LNCaP clone FGC (cell line): ENCODE results near the gene KRT31.
"Not testable (repeated sequence)": the region's sequence is repeated elsewhere in the genome, so short reads cannot be mapped to it uniquely, and the experiment has no call there.

ENCODE experiments used
- DNase-seq: peaks from one replicate; pipeline ENCODE4 v3.0.0-alpha.2; 2011; ENCODE audit warnings: low read depth
- H3K4me3 ChIP-seq: 2 replicates; pipeline ENCODE4 v1.5.1; 2011; ENCODE audit warnings: mild to moderate bottlenecking, low read depth, low read length, control low read depth
- CTCF ChIP-seq: IDR thresholded peaks from 2 replicates; pipeline ENCODE4 v1.5.1; 2012; ENCODE audit warnings: mild to moderate bottlenecking; ENCODE audit not compliant: control insufficient read depth, insufficient read depth; ENCODE audit errors: extremely low read depth

Gene KRT31

GRCh38 chr17:41352597-41353366, 44.6 kb downstream of the KRT31 start:
- TF ChIP-seq CTCF: no peak
- H3K4me3 ChIP-seq: no peak overlapping the region
- no peak for DNase-seq

GRCh38 chr17:41351177-41351576, 46.2 kb downstream of the KRT31 start:
- TF ChIP-seq CTCF: no peak
- no peak overlapping the region for H3K4me3 ChIP-seq
- no peak for DNase-seq

GRCh38 chr17:41350381-41350878, 47.0 kb downstream of the KRT31 start, which contains the start of gene KRT33A:
Gene KRT33A, minus strand, starts transcription at chr17:41350828. Its CDS starts 61 bp downstream, at chr17:41350767.
- not testable (repeated sequence) for DNase-seq

GRCh38 chr17:41347869-41348760, 49.3 kb downstream of the KRT31 start:
- DNase-seq: no peak
- TF ChIP-seq CTCF: no peak

More at GRCh38 chr17:41350381-41350878, 47.0 kb downstream of the KRT31 start, which contains the start of gene KRT33A:
- not testable (repeated sequence) for H3K4me3 ChIP-seq

GRCh38 chr17:41346421-41346820, 51.0 kb downstream of the KRT31 start:
- not testable (repeated sequence) for H3K4me3 ChIP-seq, DNase-seq

More at GRCh38 chr17:41347869-41348760, 49.3 kb downstream of the KRT31 start:
- H3K4me3 ChIP-seq: no peak overlapping the region

- no peak for DNase-seq
- no peak for TF ChIP-seq CTCF
- H3K4me3 ChIP-seq: no peak overlapping the region
Measured at GRCh38 chr17:41345992-41346391, 51.4 kb downstream of the KRT31 start.
